ENCODE data around the gene TPPP2. TPM values are rescaled to one million over a fixed set of nuclear protein-coding genes. Genes with fewer than 3 reads are reported as not detected.
A peak's percentile ranks its signal among the peaks of the same experiment; 100 is the strongest.

Gene TPPP2
- total and polyA plus RNA-seq, 9 of the 15 experiments (the other 6 are each of a cell fraction or from before 2014, with no cell fraction given) = 0.18 TPM; not detected in 8

GRCh38 chr14:21024585-21025370, 5.2 kb upstream of the TPPP2 start, which contains the start of gene NDRG2 (continued):
- TF ChIP-seq, protein P1, sequence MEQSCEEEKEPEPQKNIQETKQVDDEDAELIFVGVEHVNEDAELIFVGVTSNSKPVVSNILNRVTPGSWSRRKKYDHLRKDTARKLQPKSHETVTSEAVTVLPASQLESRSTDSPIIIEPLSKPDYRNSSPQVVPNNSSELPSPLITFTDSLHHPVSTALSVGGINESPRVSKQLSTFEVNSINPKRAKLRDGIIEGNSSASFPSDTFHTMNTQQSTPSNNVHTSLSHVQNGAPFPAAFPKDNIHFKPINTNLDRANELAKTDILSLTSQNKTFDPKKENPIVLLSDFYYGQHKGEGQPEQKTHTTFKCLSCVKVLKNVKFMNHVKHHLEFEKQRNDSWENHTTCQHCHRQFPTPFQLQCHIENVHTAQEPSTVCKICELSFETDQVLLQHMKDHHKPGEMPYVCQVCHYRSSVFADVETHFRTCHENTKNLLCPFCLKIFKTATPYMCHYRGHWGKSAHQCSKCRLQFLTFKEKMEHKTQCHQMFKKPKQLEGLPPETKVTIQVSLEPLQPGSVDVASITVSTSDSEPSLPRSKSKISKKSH (CRISPR knock-in tag; IDR thresholded peaks at IDR 0.05) = no peak
- TF ChIP-seq MTF1 (CRISPR knock-in tag; IDR thresholded peaks at IDR 0.05; ENCODE audit: borderline replicate concordance) (no peak), XRCC4 (IDR thresholded peaks at IDR 0.05; ENCODE audit: extremely low read depth, insufficient read depth, insufficient read length) (no peak), MTA3 (IDR thresholded peaks at IDR 0.05; ENCODE audit: borderline replicate concordance) (peak; percentile 39; the same call in 1 of the 2 replicates), NRF1 (conservative IDR thresholded peaks at IDR 0.05 in 1 of 2, IDR thresholded peaks at IDR 0.05 in 1 of 2) (peak; percentile 45 to 58), NFATC3 (IDR thresholded peaks at IDR 0.05) (no peak), SRSF7 (optimal IDR thresholded peaks at IDR 0.05; ENCODE audit: low read depth, low read length) (peak; percentile 35), HLTF (IDR thresholded peaks at IDR 0.05) (no peak), TAF9B (IDR thresholded peaks at IDR 0.05; ENCODE audit: partially characterized antibody) (no peak), RB1 (IDR thresholded peaks at IDR 0.05; ENCODE audit: low read depth) (peak; percentile 49; the same call in 1 of the 2 replicates), NCOA6 (IDR thresholded peaks at IDR 0.05) (peak; percentile 61; the same call in 1 of the 2 replicates)
- TF ChIP-seq, protein P2, sequence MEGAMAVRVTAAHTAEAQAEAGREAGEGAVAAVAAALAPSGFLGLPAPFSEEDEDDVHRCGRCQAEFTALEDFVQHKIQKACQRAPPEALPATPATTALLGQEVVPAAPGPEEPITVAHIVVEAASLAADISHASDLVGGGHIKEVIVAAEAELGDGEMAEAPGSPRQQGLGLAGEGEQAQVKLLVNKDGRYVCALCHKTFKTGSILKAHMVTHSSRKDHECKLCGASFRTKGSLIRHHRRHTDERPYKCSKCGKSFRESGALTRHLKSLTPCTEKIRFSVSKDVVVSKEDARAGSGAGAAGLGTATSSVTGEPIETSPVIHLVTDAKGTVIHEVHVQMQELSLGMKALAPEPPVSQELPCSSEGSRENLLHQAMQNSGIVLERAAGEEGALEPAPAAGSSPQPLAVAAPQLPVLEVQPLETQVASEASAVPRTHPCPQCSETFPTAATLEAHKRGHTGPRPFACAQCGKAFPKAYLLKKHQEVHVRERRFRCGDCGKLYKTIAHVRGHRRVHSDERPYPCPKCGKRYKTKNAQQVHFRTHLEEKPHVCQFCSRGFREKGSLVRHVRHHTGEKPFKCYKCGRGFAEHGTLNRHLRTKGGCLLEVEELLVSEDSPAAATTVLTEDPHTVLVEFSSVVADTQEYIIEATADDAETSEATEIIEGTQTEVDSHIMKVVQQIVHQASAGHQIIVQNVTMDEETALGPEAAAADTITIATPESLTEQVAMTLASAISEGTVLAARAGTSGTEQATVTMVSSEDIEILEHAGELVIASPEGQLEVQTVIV (CRISPR knock-in tag; IDR thresholded peaks at IDR 0.05; ENCODE audit: borderline replicate concordance) = no peak
- TF ChIP-seq, protein P3, sequence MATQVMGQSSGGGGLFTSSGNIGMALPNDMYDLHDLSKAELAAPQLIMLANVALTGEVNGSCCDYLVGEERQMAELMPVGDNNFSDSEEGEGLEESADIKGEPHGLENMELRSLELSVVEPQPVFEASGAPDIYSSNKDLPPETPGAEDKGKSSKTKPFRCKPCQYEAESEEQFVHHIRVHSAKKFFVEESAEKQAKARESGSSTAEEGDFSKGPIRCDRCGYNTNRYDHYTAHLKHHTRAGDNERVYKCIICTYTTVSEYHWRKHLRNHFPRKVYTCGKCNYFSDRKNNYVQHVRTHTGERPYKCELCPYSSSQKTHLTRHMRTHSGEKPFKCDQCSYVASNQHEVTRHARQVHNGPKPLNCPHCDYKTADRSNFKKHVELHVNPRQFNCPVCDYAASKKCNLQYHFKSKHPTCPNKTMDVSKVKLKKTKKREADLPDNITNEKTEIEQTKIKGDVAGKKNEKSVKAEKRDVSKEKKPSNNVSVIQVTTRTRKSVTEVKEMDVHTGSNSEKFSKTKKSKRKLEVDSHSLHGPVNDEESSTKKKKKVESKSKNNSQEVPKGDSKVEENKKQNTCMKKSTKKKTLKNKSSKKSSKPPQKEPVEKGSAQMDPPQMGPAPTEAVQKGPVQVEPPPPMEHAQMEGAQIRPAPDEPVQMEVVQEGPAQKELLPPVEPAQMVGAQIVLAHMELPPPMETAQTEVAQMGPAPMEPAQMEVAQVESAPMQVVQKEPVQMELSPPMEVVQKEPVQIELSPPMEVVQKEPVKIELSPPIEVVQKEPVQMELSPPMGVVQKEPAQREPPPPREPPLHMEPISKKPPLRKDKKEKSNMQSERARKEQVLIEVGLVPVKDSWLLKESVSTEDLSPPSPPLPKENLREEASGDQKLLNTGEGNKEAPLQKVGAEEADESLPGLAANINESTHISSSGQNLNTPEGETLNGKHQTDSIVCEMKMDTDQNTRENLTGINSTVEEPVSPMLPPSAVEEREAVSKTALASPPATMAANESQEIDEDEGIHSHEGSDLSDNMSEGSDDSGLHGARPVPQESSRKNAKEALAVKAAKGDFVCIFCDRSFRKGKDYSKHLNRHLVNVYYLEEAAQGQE (IDR thresholded peaks at IDR 0.05; ENCODE audit: borderline replicate concordance) = no peak
- TF ChIP-seq, protein P3 (CRISPR knock-in tag; IDR thresholded peaks at IDR 0.05; ENCODE audit: low read depth) = peak; percentile 68; the same call in 1 of the 2 replicates
- TF ChIP-seq, protein P4, sequence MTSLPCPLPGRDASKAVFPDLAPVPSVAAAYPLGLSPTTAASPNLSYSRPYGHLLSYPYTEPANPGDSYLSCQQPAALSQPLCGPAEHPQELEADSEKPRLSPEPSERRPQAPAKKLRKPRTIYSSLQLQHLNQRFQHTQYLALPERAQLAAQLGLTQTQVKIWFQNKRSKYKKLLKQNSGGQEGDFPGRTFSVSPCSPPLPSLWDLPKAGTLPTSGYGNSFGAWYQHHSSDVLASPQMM (CRISPR knock-in tag; IDR thresholded peaks at IDR 0.05) = no peak

Measured in K562 (cell line).